Cardiac septum (tissue), 1 donor: ENCODE data around the gene TENM4. TPM values are rescaled to one million over a fixed set of nuclear protein-coding genes. Genes with fewer than 3 reads are reported as not detected.

Source experiments
- DNase-seq: peaks from one replicate; pipeline ENCODE4 v3.0.0-alpha.2; 2020; ENCODE audit warnings: low spot score
- intact Hi-C: fragments of 100-400 bp; cut with DNase I; formaldehyde crosslinking; loops from one replicate; pipeline ENCODE4 v1.14.0; 2022
- total RNA-seq: library from RNA; stranded (reverse); fragmentation: NEBNext Ultra II Directional; extraction: Animal tissue kit (Norgen Biotek cat#: 25700); gene quantifications from one replicate; pipeline ENCODE4 v1.2.1, GENCODE V29; 2021
- donor health status: DM: no; HTN: no; CAD: no.

TENM4 gene
- total RNA-seq, 1 donor from 2014 or later: 3.4 TPM

- no peak for DNase-seq
- intact Hi-C loops: no loop called here
Observed at GRCh38 chr11:78949976-78950690, 490.7 kb downstream of the TENM4 start.

- intact Hi-C loops: no loop called here
- no peak for DNase-seq
Observed at GRCh38 chr11:78946945-78947902, 493.6 kb downstream of the TENM4 start.

GRCh38 chr11:78943841-78944240 lies 497.0 kb downstream of the TENM4 start:
- no peak for DNase-seq
- intact Hi-C loops: no loop called here

GRCh38 chr11:78943154-78943553 lies 497.7 kb downstream of the TENM4 start:
- intact Hi-C loops: no loop called here
- DNase-seq: no peak

- DNase-seq: no peak
- intact Hi-C loops: no loop called here
Observed at GRCh38 chr11:78941226-78941851, 499.5 kb downstream of the TENM4 start.

- intact Hi-C loops: no loop called here
- DNase-seq: no peak
Observed at GRCh38 chr11:78940500-78941225, 500.2 kb downstream of the TENM4 start.

GRCh38 chr11:78938971-78939370 lies 501.9 kb downstream of the TENM4 start:
- DNase-seq: no peak
- intact Hi-C loops: no loop called here

GRCh38 chr11:78938036-78938435 lies 502.8 kb downstream of the TENM4 start:
- no peak for DNase-seq
- intact Hi-C loops: no loop called here

- no peak for DNase-seq
- intact Hi-C loops: no loop called here
Observed at GRCh38 chr11:78935398-78936068, 505.3 kb downstream of the TENM4 start.

- intact Hi-C loops: no loop called here
- no peak for DNase-seq
Observed at GRCh38 chr11:78933350-78933749, 507.5 kb downstream of the TENM4 start.

- intact Hi-C loops: no loop called here
- no peak for DNase-seq
Observed at GRCh38 chr11:78932757-78933156, 508.1 kb downstream of the TENM4 start.

GRCh38 chr11:78931891-78932290 lies 508.9 kb downstream of the TENM4 start:
- intact Hi-C loops: no loop called here
- DNase-seq: no peak

- no peak for DNase-seq
- intact Hi-C loops: no loop called here
Observed at GRCh38 chr11:78930810-78931523, 509.9 kb downstream of the TENM4 start.

- DNase-seq: no peak
- intact Hi-C loops: no loop called here
Observed at GRCh38 chr11:78929906-78930220, 511.0 kb downstream of the TENM4 start.

- intact Hi-C loops: no loop called here
- no peak for DNase-seq
Observed at GRCh38 chr11:78929207-78929905, 511.5 kb downstream of the TENM4 start.

GRCh38 chr11:78927511-78927910 lies 513.3 kb downstream of the TENM4 start:
- DNase-seq: no peak
- intact Hi-C loops: no loop called here

GRCh38 chr11:78926633-78927338 lies 514.0 kb downstream of the TENM4 start:
- no peak for DNase-seq
- intact Hi-C loops: no loop called here

- DNase-seq: no peak
- intact Hi-C loops: no loop called here
Observed at GRCh38 chr11:78925387-78925786, 515.4 kb downstream of the TENM4 start.
